Chondrocyte (in vitro differentiated cells): ENCODE data around the gene PDPK1. TPM values are rescaled to one million over a fixed set of nuclear protein-coding genes. Genes with fewer than 3 reads are reported as not detected.
A peak's percentile ranks its signal among the peaks of the same experiment; 100 is the strongest.
"Not testable (repeated sequence)": the region's sequence is repeated elsewhere in the genome, so short reads cannot be mapped to it uniquely, and the experiment has no call there.

Source experiments
- DNase-seq: peaks from one replicate; pipeline ENCODE4 v3.0.0; 2021; ENCODE audit warnings: mixed read lengths, low spot score
- H3K27ac Mint-ChIP-seq: one replicate; pipeline ENCODE4 v1.8.0; 2021; ENCODE audit warnings: mild to moderate bottlenecking, moderate library complexity, mixed read lengths; ENCODE audit not compliant: unreplicated experiment
- H3K27me3 Mint-ChIP-seq: 2 replicates; pipeline ENCODE4 v1.8.0; 2021; ENCODE audit warnings: low read depth, mixed read lengths
- H3K36me3 Mint-ChIP-seq: 2 replicates; pipeline ENCODE4 v1.8.0; 2021; ENCODE audit warnings: low read depth, mixed read lengths
- H3K4me1 Mint-ChIP-seq: 2 replicates; pipeline ENCODE4 v1.8.0; 2021; ENCODE audit warnings: low read depth, mild to moderate bottlenecking, mixed read lengths
- H3K4me3 Mint-ChIP-seq: one replicate; pipeline ENCODE4 v1.8.0; 2021; ENCODE audit warnings: mild to moderate bottlenecking, moderate library complexity, mixed read lengths; ENCODE audit not compliant: unreplicated experiment
- H3K9me3 Mint-ChIP-seq: 2 replicates; pipeline ENCODE4 v1.8.0; 2021; ENCODE audit warnings: low read depth, mixed read lengths
- total RNA-seq: library from RNA; stranded (reverse); gene quantifications from 3 replicates; pipeline ENCODE4 v1.2.1, GENCODE V29; 2021
- TF ChIP-seq, protein P1 (sequence below): fragments of 200-600 bp; sonication (generic); IDR thresholded peaks from 2 replicates; pipeline ENCODE4 v1.5.0; 2021; ENCODE audit warnings: antibody characterized with exemption, mild to moderate bottlenecking, moderate library complexity

Gene PDPK1
- total RNA-seq, 1 donor from 2014 or later, result 39.6 TPM

GRCh38 chr16:2610781-2611498 lies 73.1 kb downstream of the PDPK1 start:
- Mint-ChIP-seq H3K36me3 (peaks cover 11% of the 10 kb centered on the region), H3K9me3 (no peaks in the 10 kb centered on the region), H3K27ac (no peak overlapping the region)

GRCh38 chr16:2611499-2611862 lies 73.7 kb downstream of the PDPK1 start:
- no peak overlapping the region for H3K4me3 Mint-ChIP-seq
- peaks cover 9% of the 10 kb centered on the region for H3K4me1 Mint-ChIP-seq
- no peaks in the 10 kb centered on the region for H3K27me3 Mint-ChIP-seq
- H3K27ac Mint-ChIP-seq, result no peak overlapping the region
- DNase-seq, result peak; percentile 55
- peaks cover 11% of the 10 kb centered on the region for H3K36me3 Mint-ChIP-seq
- TF ChIP-seq, protein P1, sequence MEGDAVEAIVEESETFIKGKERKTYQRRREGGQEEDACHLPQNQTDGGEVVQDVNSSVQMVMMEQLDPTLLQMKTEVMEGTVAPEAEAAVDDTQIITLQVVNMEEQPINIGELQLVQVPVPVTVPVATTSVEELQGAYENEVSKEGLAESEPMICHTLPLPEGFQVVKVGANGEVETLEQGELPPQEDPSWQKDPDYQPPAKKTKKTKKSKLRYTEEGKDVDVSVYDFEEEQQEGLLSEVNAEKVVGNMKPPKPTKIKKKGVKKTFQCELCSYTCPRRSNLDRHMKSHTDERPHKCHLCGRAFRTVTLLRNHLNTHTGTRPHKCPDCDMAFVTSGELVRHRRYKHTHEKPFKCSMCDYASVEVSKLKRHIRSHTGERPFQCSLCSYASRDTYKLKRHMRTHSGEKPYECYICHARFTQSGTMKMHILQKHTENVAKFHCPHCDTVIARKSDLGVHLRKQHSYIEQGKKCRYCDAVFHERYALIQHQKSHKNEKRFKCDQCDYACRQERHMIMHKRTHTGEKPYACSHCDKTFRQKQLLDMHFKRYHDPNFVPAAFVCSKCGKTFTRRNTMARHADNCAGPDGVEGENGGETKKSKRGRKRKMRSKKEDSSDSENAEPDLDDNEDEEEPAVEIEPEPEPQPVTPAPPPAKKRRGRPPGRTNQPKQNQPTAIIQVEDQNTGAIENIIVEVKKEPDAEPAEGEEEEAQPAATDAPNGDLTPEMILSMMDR, result no peak
- no peaks in the 10 kb centered on the region for H3K9me3 Mint-ChIP-seq

More at GRCh38 chr16:2610781-2611498, 73.1 kb downstream of the PDPK1 start:
- TF ChIP-seq, protein P1, result no peak
- Mint-ChIP-seq H3K27me3 (no peaks in the 10 kb centered on the region), H3K4me3 (no peak overlapping the region), H3K4me1 (peaks cover 9% of the 10 kb centered on the region)
- peak; percentile 77 for DNase-seq

DNA sequence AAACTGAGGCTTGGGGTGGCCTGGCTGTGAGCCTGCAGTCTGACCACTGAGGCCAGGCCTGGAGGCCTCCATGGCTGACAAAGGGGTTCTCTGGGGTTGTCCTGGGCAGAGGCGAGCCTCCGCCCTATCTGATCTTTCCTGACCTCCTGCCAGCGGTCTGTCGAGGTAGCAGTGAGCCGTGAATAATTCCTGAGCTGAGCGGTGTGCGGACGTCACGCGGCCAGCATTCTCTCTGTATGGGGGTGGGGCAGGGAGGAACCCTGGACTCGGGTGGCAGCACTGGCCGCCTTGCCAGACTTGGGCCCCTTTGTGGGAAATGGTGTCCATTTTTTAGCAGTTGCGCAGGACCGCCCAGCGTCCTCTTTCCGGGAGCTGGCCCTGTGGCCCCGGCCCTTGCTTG lies 74.1 kb downstream of the PDPK1 start:
- H3K27ac Mint-ChIP-seq, H3K4me3 Mint-ChIP-seq, H3K27me3 Mint-ChIP-seq, H3K4me1 Mint-ChIP-seq, H3K9me3 Mint-ChIP-seq: not testable (repeated sequence)
- DNase-seq, result peak; percentile 28
- peaks cover 11% of the 10 kb centered on the region for H3K36me3 Mint-ChIP-seq

DNA sequence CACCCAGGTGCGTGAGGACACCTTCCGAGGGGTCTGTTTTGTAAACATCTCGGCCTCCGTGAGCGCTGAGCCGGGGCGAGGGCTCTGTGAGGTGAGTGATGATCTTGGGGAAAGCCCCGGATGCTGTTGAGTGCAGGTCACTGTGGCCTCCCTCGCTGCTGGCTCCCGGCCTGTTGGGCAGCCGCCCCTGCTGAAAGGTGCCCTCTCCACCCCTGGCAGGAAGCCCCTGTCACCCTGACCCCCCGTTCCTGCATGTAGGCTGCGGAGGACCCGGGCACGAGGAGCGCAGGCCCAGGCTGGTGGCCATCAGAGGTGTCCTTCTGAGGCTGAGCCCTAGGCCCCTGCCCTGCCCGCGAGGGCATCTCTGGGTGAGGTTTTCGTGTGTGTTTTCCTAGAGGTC lies 75.4 kb downstream of the PDPK1 start:
- not testable (repeated sequence) for H3K27me3 Mint-ChIP-seq, H3K9me3 Mint-ChIP-seq, H3K4me3 Mint-ChIP-seq, H3K4me1 Mint-ChIP-seq, H3K27ac Mint-ChIP-seq
- peak; percentile 34 for DNase-seq
- H3K36me3 Mint-ChIP-seq, result peaks cover 11% of the 10 kb centered on the region

- no peaks in the 10 kb centered on the region for H3K27me3 Mint-ChIP-seq
- no peak overlapping the region for H3K4me3 Mint-ChIP-seq
- H3K9me3 Mint-ChIP-seq, result no peaks in the 10 kb centered on the region
Measured at GRCh38 chr16:2614761-2615191, 77.0 kb downstream of the PDPK1 start.

DNA sequence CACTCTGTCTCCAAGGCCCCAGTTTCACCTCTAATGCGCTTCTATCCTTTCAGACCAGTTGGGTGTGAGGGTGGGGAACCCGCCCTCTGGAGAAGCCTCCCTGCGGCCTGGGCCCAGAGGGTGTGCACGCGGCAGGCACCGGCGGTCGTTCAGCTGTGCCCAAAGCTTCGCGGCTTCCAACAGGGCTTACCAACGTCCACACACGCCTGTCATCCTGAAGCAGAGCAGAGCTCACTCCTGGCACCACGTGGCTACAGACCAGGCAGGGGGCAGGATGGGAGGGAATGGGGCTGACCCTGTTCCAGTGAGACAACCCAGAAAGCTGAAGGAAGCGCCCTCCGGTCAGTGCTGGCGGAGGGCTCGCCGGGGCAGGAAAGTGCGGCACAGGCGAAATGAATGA lies 81.1 kb downstream of the PDPK1 start:
- not testable (repeated sequence) for H3K27me3 Mint-ChIP-seq, H3K4me1 Mint-ChIP-seq, H3K9me3 Mint-ChIP-seq, H3K36me3 Mint-ChIP-seq, H3K4me3 Mint-ChIP-seq, H3K27ac Mint-ChIP-seq, DNase-seq

More at GRCh38 chr16:2614761-2615191, 77.0 kb downstream of the PDPK1 start:
- peak; percentile 75 for DNase-seq
- no peaks in the 10 kb centered on the region for H3K4me1 Mint-ChIP-seq
- H3K27ac Mint-ChIP-seq, result no peak overlapping the region
- TF ChIP-seq, protein P1, result no peak
- peaks cover 11% of the 10 kb centered on the region for H3K36me3 Mint-ChIP-seq

- H3K9me3 Mint-ChIP-seq, H3K4me3 Mint-ChIP-seq, H3K36me3 Mint-ChIP-seq, DNase-seq, H3K4me1 Mint-ChIP-seq, H3K27ac Mint-ChIP-seq, H3K27me3 Mint-ChIP-seq: not testable (repeated sequence)
- TF ChIP-seq, protein P1, result peak; percentile 14
Measured at GRCh38 chr16:2619628-2620027, 81.8 kb downstream of the PDPK1 start.

DNA sequence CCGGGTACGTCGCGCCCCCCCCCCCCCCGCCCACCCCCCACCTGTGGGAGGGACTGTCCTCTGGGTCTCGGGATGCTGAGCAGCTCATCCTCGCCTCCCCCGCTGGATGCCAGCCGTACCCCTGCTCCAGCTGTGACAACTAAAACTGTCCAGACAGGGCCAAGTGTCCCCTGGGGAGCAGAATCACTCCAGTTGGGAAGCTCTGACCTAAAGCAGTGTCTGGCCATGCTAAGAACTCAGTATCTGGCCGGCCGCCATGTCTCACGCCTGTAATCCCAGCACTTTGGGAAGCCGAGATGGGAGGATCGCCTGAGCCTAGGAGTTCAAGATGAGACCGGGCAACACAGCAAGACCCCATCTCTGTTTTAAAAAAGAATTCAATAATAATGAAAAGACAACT lies 83.0 kb downstream of the PDPK1 start:
- not testable (repeated sequence) for H3K36me3 Mint-ChIP-seq, H3K27me3 Mint-ChIP-seq, H3K4me3 Mint-ChIP-seq, DNase-seq, H3K9me3 Mint-ChIP-seq, H3K27ac Mint-ChIP-seq, H3K4me1 Mint-ChIP-seq

GRCh38 chr16:2621395-2621794 lies 83.6 kb downstream of the PDPK1 start:
- H3K4me1 Mint-ChIP-seq, H3K27ac Mint-ChIP-seq, H3K27me3 Mint-ChIP-seq, H3K4me3 Mint-ChIP-seq, H3K9me3 Mint-ChIP-seq, DNase-seq, H3K36me3 Mint-ChIP-seq: not testable (repeated sequence)
